ENCODE measurements around the gene SERPINB3.
"Not testable (repeated sequence)": the region's sequence is repeated elsewhere in the genome, so short reads cannot be mapped to it uniquely, and the experiment has no call there.

The SERPINB3 gene

DNA sequence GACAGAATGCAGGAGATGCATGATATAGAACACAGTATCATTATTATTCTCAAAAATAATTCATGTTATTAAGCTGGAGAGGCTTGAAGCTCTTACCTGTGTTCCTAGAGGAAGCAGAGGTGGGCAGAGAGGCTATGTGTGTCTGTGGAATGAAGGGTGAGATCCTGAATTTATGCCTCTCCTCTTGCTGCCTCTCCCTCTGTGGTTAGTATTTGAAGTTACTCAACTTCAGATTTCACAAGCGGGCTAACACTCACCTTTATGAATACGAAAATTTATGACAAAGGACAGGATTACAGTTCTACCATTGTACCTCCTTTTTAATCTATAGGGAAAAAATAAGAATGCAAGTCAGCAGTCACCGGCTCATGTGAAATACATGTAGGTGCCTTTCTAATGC, at the start of gene SERPINB3:
SERPINB3 (minus strand) TSS at position 144 of the 400 bp plus-strand sequence. CDS start 677 bp downstream, outside the sequence.
- DNase-seq (ENCODE audit: low read depth in 2 of 2): not testable (repeated sequence)

- no peak for DNase-seq (ENCODE audit: low read depth in 2 of 2)
Measured at GRCh38 chr18:63708650-63709049, 47.0 kb upstream of the SERPINB3 start.

DNA sequence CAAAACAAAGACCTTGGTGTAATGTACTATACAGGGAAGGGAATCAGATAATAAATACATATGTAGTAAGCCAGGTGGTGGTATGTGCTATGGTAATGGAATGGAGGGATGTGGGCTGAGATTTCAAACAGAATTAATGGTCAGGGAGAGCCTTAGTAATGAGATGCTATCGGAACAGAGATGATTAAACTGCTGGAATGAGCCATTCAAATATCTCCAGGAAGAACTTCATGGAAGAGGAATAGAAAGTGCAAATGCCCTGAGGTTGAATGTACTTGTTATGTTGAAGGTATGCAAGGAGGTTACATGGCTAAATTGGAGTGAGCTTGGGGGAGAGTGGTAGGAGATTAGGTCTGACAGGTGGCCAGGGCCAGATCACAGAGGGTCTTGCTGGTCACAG, 46.1 kb upstream of the SERPINB3 start:
- DNase-seq (ENCODE audit: low read depth in 2 of 2): no peak

DNA sequence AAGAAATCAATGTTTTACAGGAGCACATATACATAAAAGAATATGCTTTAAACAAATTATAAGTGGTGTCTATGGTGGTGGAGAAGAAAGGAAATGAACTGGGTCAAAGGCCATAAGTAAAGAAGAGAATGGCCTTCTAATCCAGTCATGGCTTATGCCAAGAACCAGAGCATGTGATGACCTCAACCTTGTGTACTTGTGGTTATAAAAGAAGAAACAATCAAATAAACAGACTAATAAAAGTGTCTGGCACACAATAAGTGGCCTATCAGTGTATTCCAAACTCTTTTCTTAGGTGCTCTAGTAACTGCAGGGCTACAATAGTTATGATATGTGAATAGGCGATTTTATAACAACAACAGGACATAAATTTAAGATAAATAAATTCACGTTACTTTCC, 43.7 kb upstream of the SERPINB3 start:
- no peak for DNase-seq (ENCODE audit: low read depth in 2 of 2)

- DNase-seq (ENCODE audit: low read depth in 2 of 2): no peak
Measured at GRCh38 chr18:63702660-63703059, 41.0 kb upstream of the SERPINB3 start, which contains the start of gene SERPINB11. TSS of gene SERPINB11 (plus strand) at chr18:63702960. CDS start at chr18:63710194, 7,234 bp downstream.

DNA sequence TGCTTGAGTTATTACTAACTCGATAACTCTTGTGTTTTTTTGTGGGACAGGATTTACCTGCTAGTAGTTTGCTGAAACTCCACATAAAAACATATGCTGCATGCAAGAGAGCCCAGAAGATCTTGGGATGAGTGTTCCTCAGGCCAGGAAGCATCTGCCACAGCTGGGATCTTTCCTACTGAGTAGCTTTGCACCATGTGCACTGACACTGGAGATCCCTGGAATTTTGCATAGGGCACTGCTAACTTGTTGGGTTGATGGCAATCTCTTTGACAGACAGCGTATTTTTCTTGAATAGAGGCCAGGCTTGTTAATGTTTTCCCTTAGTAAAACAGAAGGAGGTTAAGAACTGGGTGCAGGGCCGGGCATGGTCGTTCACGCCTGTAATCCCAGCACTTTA, 40.3 kb upstream of the SERPINB3 start:
- DNase-seq (ENCODE audit: low read depth in 2 of 2): no peak

GRCh38 chr18:63700501-63700900, 38.8 kb upstream of the SERPINB3 start:
- no peak for DNase-seq (ENCODE audit: low read depth in 2 of 2)

DNA sequence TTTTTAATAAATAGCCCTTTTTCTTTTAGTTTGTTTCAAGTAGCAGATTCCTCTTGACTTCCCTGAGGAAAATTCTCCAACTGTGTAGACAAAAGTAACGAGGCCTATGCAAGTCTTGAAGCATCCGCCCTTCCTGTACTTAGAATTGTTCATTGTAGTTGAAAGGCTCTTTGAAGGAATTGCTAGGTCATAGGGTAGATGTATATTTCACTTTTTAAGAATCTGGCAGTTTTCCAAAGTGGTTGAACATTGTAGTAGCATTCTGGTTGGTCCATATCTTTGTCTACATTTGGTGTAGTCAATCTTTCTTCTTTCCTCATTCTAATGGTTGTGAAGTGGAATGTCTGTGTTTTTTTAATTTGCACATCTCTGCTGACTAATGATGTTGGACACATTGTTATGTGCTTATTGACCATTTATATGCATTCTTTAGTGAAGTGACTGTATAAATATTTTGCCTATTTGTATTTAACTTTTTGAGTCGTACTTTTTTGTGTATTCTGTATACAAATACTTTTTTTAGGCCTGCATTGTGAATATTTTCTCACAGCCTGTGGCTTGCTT, 35.5 kb upstream of the SERPINB3 start:
- no peak for DNase-seq (ENCODE audit: low read depth in 2 of 2)

DNA sequence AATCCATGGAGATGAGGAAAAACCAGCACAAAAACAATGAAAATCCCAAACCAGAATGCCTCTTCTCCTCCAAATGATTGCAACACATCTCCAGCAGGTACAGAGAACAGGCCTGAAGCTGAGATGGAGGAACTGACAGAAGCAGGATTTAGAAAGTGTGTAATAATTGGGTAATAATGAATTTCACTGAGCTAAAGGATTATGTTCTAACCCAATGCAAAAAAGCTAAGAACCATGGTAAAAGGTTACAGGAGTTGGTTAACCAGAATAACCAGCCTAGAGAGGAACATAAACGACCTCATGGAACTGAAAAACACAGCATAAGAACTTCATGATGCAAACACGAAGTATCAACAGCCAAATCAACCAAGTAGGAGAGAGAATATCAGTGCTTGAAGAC, 27.4 kb upstream of the SERPINB3 start:
- DNase-seq (ENCODE audit: low read depth in 2 of 2): no peak

DNA sequence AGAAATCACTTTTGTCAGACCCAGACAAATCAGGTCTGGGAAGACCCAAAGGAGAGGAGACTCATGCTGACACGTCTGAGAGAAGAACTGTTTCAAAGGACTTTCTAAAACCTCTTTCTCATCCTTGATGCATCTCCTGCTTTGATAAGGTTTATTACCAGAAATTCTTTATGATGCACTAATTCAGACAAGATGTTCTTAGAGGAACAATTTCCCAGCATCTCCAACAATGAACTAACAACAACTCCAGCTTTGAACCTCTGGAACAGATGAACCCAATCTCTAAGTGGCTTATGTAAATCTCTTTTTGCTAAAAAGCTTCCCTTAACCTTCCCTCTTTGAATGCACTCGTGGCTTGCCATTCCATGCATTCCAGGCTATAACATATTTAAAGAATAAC, 25.2 kb upstream of the SERPINB3 start:
- no peak for DNase-seq (ENCODE audit: low read depth in 2 of 2)

GRCh38 chr18:63684718-63685117, 23.0 kb upstream of the SERPINB3 start:
- no peak for DNase-seq (ENCODE audit: low read depth in 2 of 2)

GRCh38 chr18:63683890-63684289, 22.2 kb upstream of the SERPINB3 start:
- DNase-seq (ENCODE audit: low read depth in 2 of 2): no peak

- no peak for DNase-seq (ENCODE audit: low read depth in 2 of 2)
Measured at GRCh38 chr18:63683152-63683551, 21.5 kb upstream of the SERPINB3 start.

DNA sequence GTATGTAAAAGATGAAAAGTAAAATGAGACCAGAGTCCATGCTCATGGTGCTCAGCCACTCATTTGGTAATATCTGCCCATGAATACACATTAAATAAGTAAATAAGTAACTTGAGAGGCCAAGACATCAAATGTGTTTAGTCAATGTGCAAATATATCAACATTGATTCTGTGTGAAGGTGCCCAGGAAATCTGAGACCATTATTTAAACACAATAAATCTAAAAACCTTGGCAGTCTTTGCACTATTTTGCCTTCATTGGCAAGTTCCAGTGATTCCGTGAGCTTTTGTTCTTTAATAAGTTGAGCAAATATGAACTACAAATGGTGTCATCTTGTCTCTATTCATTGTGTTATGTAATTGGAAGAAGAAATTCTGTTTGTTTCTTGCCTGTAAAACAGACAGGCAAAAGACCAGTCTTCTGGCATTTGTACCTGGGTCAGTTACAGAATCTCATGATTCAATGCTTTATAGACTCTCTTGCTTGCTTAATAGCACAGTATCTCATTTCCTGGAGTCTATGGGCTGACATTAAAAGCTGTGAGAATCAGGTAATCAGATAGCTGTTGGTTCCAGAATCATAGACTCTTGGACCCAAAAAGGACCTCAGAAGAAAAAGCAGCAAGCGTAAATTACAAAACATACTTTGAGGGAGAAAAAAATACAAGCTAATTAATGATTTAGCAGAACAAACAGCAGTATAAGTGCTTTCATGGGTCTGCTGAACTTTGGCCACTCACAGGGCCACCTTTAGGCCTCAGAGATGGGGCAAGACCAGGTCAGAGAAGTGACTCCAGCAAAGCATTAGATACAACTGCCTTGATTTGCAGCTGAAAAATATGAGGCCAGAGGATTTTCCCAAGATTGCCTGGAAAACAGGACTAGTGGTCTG, 20.0 kb upstream of the SERPINB3 start:
- DNase-seq (ENCODE audit: low read depth in 2 of 2): no peak

- DNase-seq (ENCODE audit: low read depth in 2 of 2): no peak
Measured at GRCh38 chr18:63679820-63680606, 18.3 kb upstream of the SERPINB3 start.

DNA sequence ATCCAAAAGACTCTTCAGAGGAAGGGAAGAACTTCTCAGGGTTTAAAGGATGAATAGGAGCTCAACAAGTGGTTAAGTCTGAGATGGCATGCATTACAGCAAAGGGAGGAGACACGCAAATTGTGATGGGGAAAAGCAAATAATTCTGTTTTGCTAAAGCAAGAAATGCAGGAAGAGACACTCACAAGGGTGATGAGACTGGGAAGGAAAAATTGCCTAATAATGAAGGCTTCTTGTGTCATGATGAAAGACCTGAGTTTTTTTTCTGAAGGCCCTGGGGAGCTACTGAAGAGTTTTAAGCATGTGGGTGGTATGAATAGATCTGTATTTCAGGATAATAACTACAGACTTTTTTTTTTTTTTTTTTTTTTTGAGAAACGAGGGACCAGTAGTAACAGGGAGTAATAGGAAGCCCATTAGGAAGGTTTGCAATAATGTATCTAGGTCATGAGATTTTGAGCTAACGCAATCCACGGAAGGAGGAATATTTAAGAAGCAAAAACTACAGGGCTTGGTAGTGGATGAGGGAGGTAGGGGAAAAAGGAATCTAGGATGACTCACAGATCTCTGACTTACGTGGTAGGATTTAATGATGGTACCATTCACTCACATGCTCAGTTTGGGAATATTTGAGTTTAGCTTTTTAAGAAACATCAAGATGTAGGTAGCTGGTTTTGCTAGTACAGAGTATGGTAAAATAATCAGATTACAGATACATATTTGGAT, 16.0 kb upstream of the SERPINB3 start:
- DNase-seq (ENCODE audit: low read depth in 2 of 2): no peak

GRCh38 chr18:63676526-63677323, 15.0 kb upstream of the SERPINB3 start:
- no peak for DNase-seq (ENCODE audit: low read depth in 2 of 2)

DNA sequence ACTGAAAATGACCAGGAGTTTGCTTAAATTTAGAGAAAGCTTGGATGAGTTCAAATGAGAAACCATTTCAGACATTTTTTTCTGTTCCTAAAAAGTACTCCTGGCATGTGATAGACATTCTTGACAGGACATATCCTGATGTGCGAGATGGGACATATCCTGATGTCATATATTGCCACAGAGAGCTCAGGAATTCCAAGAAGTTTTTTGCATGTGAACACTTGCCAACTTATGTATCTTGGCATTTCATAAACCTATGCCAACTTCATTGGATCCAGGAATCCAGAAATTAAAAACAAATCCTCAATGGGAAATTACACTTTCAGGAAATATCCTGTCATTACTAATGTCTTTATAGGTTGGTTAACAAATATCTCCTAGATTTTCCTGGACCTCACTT, 2.9 kb upstream of the SERPINB3 start:
- DNase-seq (ENCODE audit: low read depth in 2 of 2): no peak

DNA sequence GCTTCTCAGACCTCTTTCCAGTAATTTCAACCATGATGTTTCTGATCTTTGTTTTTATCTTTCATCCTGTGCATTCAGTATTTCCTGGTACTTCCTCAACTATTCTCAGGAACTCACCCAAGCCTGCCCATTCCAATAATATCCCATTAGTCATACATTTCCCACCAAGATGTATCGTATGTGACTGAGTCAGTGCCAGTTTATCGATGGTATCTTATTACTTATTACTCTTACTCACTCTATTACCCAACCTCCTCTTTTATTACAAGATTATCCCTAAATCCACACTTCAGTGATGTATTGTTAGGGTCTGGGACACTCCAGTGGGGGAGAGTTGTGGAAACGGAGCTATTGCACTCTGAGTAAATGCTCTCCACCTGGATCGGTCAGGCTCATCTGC, 2.8 kb downstream of the SERPINB3 start:
- not testable (repeated sequence) for DNase-seq (ENCODE audit: low read depth in 2 of 2)

DNA sequence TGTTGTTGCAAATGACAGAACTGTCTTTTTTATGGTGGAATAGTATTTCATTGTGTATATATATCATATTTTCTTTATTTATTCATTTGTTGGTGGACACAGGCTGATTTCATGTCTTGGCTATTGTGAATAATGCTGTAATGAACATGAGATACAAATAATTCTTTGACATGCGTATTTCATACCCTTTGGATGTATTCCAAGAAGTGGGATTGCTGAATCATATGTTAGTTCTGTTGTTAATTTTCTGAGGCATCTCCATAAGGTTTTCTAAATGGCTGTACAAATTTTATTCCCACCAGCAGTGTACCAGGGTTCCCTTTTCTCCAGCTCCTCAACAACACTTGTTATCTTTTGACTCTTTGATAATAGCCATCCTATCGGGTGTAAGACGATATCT, 11.4 kb downstream of the SERPINB3 start:
- not testable (repeated sequence) for DNase-seq (ENCODE audit: low read depth in 2 of 2)

- DNase-seq (ENCODE audit: low read depth in 2 of 2): no peak
Measured at GRCh38 chr18:63648241-63648640, 13.5 kb downstream of the SERPINB3 start.
